ENCODE measurements around the gene PPP1R16B.

DNA sequence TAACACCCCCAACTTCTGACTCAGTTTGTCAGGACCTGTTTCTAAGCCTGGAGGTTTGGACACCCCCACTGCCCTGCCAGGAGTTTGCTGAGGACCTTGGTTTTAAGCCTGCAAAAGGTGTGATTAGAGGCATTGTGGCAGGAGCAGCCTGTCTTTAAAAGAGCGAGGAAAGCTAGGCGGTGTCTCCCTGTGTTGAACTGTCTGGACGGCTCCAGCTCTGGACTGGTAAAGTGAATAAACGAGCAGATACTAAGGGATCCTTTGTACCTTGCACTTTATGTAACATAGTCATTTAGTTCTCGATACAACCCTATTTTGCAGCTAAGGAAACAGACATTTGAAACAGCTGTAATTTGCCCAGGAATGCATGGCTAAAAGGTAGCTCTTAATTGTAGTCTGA, 135.1 kb downstream of the PPP1R16B start:
- TF ChIP-seq ZBTB8A (tag by site-specific recombination; IDR thresholded peaks at IDR 0.05), result no peak
- TF ChIP-seq KLF9 (tag by site-specific recombination; IDR thresholded peaks at IDR 0.05; ENCODE audit: low read depth), result no peak
- TF ChIP-seq TCF7L2 (IDR thresholded peaks at IDR 0.05; ENCODE audit: borderline replicate concordance, low read depth, low read length), result no peak
- TF ChIP-seq ZNF274 (IDR thresholded peaks at IDR 0.05; ENCODE audit: low read length), result no peak
- TF ChIP-seq ZNF274 (tag by site-specific recombination; IDR thresholded peaks at IDR 0.05; ENCODE audit: borderline replicate concordance), result no peak
- TF ChIP-seq ZNF174 (tag by site-specific recombination; IDR thresholded peaks at IDR 0.05), result no peak
- TF ChIP-seq, protein P1, sequence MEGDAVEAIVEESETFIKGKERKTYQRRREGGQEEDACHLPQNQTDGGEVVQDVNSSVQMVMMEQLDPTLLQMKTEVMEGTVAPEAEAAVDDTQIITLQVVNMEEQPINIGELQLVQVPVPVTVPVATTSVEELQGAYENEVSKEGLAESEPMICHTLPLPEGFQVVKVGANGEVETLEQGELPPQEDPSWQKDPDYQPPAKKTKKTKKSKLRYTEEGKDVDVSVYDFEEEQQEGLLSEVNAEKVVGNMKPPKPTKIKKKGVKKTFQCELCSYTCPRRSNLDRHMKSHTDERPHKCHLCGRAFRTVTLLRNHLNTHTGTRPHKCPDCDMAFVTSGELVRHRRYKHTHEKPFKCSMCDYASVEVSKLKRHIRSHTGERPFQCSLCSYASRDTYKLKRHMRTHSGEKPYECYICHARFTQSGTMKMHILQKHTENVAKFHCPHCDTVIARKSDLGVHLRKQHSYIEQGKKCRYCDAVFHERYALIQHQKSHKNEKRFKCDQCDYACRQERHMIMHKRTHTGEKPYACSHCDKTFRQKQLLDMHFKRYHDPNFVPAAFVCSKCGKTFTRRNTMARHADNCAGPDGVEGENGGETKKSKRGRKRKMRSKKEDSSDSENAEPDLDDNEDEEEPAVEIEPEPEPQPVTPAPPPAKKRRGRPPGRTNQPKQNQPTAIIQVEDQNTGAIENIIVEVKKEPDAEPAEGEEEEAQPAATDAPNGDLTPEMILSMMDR (tag by site-specific recombination; IDR thresholded peaks at IDR 0.05), result no peak
- TF ChIP-seq GLI4 (tag by site-specific recombination; IDR thresholded peaks at IDR 0.05), result no peak
- no peak for TF ChIP-seq ZNF600 (tag by site-specific recombination; IDR thresholded peaks at IDR 0.05)
